Stimulated activated CD8-positive, alpha-beta memory T cell treated with anti-CD3 and anti-CD28 coated beads, Interleukin-15, amount 100 ng/mL, for 24 hours (primary cell): Measurements from ENCODE around the gene RIN1.
"Not testable (repeated sequence)": the region's sequence is repeated elsewhere in the genome, so short reads cannot be mapped to it uniquely, and the experiment has no call there.

Source experiments
- DNase-seq: peaks from one replicate; pipeline ENCODE4 v3.0.0-alpha.2; 2020; ENCODE audit warnings: low read depth

RIN1 gene

DNA sequence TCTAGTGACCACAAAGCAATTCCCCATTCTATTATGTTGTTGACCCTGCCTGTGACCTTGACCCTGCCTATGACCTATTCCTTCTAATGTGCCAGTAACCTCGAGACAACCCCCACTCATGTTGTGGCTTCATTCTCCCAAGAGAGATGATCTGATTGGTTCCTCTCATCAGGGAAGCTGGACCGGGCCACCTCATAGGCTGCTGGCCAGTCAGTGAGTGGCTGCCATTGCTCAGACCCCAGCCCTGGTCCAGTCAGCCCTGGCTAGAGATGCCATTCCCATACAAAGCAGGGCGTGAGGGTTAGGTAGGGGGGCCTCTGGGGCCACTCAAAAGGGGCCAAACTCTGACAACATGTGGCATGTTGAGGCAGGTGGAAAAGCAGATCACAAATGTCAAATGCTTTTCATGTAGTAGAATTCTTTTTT is 23.4 kb upstream of the RIN1 start:
- DNase-seq = no peak

- DNase-seq = not testable (repeated sequence)
These were observed 14.5 kb upstream of the RIN1 start for GRCh38 chr11:66350560-66351235.

DNA sequence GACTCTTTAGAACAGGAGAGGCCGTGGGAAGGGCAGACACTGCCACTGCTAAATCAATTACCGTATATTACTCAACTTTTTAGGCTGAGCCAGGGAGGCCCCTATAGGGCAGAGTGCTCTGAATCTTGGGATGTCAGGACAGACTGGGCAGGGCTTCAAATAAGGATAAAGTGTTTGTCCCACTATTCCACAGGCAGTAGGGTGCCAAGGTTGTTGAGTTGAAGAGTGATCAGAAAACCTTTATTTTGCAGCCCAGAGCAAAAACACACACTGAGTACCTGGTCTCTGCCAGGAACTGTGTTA is 12.8 kb upstream of the RIN1 start:
- no peak for DNase-seq

GRCh38 chr11:66347425-66348276 is 11.4 kb upstream of the RIN1 start, which contains the start of gene B4GAT1:
Gene B4GAT1 (minus strand): TSS chr11:66347629. CDS start chr11:66347545, 84 bp downstream.
- peak; percentile 62 for DNase-seq

GRCh38 chr11:66346476-66347424 is 10.5 kb upstream of the RIN1 start:
- DNase-seq = no peak

- DNase-seq = no peak
These were observed 9.0 kb upstream of the RIN1 start for GRCh38 chr11:66345316-66345649.

- peak; percentile 92 for DNase-seq
These were observed 8.5 kb upstream of the RIN1 start, which contains the start of gene BRMS1 for GRCh38 chr11:66344550-66345315. Gene BRMS1 (minus strand): TSS chr11:66345104. CDS start chr11:66342234, 2,870 bp downstream.

DNA sequence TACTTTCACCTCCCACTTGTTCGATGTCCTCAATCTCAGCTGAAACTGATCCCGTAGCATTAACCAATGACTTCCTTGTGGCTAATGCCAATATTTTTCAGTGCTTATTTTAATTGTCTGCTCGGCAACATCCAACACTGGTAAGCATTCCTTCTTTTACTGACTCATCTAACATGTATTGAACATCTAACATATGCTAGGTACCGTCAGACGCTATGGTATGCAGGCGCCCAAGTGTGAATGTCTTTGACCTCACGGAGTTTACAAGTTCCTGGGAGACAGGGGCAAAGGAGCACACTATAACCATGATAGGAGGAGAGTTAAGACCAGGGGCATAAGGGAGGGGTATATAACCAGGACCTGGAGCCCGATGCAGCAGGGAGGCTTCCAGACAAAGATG is 6.9 kb upstream of the RIN1 start:
- DNase-seq = no peak

GRCh38 chr11:66341502-66342126 is 5.4 kb upstream of the RIN1 start:
- no peak for DNase-seq

GRCh38 chr11:66340596-66341501 is 4.6 kb upstream of the RIN1 start:
- DNase-seq = no peak

DNA sequence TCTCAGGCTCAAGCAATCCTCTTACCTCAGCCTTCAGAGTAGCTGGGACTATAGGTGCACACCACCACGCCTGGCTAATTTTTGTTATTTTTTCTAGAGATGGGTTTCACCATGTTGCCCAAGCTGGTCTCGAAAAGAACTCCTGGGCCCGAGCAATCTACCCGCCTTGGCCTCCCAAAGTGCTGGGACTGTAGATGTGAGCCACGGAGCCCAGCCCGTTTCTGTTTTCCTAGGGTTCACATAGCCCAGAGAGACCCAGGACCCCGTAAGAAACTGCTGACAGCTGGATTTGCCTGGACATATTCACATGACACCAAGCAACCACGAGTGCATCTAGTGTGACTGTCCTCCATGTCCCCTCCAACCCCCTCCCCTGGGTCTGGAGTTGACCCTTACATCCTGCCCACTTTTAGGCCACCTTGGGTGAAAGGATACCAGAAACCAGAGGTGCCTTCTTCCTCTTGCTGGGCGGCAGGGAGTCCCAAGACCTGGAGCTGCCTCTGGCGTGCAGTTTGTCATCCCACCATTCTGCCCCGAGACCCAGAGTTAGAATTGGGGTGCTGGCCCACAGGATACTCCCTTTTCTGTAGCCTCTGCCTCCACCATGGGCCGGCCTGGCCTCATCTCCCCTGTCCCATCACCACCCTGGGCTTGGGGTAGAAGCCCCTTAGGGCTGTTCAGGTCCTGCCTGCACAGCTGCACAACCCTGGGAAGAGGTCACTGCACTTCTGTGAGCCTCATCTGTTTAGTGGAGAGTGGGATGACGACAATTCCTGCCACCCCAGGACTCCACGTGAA is 3.7 kb upstream of the RIN1 start:
- DNase-seq = no peak

DNA sequence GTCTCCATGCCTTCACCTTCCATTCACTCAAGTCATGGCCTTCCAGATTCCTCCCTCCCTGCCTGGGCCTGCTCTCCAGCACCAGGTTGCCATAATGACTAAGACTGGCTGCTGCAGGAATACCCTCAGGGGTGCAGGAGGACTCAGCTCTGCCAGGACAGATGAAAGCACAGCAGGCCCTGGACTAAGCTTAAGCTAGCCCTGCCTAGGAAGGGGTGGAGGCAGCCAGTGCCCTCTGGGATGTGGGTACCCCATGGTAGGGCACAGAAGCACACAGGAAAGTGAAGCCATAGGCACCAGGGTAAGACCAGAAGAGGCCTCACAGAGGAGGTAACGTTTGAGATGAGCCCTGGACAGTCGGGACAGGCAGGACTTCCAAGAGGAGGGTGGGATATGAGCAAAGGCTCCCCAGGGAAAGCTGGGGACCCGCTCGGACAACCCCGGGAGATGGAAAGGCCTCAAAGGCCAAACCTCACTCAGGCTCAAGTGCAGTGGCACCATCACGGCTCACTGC is 3.0 kb upstream of the RIN1 start:
- no peak for DNase-seq

DNA sequence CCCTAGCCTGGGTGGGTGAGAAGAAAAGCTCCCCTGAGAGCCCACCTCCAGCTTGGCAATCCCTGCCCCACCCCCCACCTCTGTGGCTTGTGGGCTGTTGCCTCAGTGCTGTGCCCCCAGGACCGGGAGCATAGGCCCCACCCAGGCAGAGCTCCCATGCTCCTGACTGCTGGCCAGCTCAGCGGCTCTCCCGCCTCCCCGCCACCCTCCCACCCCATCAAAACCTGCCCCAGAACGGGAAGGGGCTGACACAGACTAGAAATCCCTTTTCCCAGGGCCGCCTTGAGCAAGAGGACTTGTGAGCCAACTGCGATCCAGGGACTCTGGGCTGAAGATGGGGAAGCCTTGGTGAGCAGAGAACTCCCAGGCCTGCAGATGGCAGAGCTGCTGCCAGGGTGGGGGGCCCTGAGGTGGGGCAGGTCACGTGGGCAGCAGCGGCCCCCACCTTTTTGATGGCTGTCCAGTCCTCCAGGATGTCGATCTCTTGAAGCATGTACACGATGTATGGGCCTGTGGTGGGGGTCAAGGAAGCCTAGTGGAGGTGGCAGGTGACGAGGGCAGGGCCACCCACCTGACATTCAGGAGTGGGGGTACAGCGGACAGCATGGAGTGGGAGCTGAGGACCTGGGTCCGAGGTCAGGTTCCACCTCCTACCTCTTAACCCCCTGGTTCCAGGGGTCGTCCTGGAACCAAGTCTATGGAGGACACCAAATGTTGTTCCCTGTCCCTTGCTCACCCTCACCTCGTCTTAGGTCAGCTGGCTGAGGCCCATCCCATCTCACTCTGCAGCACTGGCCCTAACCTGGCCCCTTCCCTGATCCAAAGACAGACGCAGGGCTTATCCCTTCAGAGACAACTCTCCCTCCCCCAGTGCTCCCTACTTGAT is 2.3 kb upstream of the RIN1 start:
- DNase-seq = no peak

- no peak for DNase-seq
These were observed 1.1 kb upstream of the RIN1 start for GRCh38 chr11:66337103-66337899.

DNA sequence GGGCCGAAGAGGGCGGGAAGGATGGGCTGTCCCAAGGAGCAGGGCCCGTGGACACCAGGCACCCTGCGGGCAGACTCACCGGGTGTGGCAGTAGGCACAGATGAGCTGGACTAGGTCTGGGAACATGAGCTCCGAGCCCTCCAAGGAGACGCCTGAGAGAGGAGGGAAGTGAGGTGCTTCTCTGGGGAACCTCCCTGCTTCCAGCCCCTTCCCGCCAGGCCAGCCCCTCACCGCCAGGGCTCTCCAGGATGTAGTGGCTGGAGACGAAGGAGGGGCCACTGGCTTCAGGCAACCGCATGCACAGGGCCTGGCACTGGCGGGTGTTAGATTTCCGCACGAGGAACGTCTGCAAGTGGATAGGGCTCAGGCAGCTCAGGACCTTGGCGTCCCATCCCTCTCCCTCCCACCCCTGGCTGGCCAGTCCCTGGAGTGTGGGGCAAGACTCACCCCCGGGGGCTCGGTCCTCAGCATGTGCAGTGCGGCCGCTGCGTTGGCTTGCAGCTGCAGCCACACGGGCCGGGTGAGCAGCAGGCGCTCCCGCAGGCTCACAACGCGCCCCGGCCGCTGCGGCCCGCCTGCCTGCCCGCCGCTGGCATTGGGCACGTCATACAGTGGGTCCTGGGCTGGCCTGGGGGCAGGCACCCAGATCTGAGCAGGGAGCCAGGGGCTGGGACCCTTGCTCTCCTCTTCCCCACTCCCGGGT is 552 bp downstream of the RIN1 start:
- DNase-seq = no peak

GRCh38 chr11:66334605-66335442 is 1.4 kb downstream of the RIN1 start:
- DNase-seq = no peak
